Measurements from ENCODE around the gene TFPI.
A peak's percentile ranks its signal among the peaks of the same experiment; 100 is the strongest.

TFPI gene

DNA sequence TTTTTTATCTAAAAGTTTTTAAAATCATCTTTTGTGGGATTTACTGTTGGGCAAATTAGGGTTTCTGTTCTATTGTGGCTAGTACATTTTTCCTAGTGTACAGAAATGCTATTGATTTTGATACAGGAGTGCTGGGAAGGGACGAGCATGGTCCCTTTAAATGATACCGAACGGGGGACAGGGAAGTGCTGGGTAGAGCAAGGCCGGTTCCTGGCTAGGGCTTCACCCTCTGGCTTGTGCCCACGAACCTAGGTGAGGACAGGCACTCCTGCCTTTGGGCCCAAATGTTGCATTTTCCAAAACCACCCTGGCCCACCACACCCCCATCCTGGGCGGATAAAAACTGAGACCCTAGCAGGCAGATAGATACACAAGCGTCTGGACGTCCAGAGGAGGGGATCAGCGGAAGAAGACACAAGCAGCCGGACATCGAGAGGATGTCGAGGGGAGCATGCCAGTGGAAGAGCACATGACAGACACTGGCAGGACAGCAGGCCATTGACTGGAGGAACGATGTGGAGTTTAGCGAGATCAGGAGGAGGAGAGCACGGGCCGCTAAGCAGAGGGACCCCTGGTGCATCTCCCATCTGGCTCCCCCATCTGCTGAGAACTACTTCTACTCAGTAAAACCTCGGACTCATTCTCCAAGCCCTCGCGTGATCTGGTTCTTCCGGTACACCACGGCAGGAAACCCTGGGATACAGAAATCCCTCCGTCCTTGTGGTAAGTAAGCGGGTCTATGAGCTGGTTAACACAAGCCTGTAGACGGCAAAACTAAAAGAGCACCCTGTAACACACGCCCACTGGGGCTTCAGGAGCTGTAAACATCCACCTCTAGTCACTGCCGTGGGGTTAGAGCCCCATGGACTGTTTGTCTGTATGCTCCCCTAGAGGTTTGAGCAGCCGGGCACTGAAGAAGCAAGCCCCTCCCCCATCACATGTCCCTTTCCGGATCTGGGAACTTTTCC is 92.7 kb downstream of the TFPI start:
- DNase-seq (ENCODE audit: low spot score) = peak; percentile 7

DNA sequence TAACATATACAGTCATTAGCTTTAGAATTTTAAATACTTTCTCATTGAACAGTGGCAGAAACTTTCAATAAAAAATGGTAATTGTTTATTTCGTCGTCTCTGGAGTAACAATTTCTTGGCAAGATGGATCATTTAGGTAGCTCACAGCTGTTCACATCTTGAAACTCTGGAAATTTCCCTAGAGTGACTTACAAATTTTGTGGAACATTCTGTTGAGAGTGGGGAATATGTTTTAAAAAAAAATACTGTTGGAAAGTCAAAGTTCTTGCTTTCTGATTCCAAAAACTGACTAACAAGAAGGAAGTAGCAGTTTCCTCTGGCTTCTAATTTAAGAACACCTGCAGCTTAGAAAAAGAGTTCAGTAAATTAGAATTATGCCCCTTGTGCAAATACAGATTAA is 95.0 kb downstream of the TFPI start:
- DNase-seq (ENCODE audit: low spot score) = no peak

DNA sequence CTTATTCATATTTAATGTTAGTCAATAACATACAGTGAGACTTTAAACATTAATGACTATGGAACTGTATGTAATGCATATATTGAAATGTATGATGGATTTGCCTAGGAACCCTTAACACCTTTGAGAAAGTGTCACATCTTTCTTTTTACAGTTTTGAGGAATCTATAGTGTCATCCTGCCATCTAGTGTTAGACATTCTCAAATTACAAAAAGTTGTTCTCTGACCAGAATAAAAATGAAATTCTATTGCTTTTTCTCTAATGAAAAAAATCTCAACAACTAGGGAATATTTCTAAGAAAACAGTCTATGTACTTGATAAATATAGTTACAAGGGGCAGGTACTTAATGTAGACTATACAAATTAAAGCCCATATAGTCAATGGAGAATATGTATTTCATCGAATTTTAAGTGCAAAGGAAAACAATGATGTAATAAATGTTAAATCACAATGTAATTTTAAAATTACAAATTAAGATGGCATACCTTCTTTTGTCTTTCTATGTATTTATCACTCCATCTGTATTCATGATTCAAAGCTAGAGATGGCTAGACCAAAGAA is 101.1 kb downstream of the TFPI start:
- DNase-seq (ENCODE audit: low spot score) = peak; percentile 14

DNA sequence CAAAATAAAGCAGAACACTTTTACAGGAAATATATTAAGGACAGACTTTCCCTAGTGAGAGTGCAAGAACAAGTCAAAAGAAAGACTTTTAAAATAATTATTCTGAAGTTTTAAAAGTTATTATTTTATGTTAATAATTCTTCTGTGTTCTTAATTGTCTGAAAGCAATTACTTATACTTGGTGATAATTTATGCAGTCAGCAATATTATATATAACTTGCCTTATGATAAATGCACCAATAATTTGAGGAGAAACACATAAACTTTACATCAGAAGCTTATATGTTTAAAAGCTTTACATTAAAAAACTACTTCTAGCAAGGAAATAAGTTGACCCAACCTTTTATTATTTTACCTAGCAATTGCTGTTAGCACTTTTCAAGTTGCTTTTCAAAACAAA is 102.7 kb downstream of the TFPI start:
- DNase-seq (ENCODE audit: low spot score) = no peak

DNA sequence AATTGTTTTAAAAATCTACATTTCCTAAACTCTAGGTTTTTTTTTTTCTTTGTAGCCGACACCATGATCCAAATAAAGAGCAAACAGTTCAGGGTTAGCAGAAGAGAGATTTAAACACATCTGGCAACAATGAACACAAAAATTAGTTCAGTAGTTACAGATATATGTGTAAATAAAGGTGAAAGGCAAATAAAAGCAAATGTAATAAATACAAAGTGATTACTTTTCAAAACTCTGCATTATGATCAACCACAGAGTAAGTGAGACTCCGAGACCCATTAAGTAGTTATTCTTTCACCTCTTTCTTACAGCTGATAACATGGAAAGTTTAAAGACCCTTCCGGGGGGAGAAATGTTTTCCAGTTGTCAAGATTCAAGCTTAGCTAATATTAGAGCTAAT is 106.9 kb downstream of the TFPI start:
- no peak for DNase-seq (ENCODE audit: low spot score)

DNA sequence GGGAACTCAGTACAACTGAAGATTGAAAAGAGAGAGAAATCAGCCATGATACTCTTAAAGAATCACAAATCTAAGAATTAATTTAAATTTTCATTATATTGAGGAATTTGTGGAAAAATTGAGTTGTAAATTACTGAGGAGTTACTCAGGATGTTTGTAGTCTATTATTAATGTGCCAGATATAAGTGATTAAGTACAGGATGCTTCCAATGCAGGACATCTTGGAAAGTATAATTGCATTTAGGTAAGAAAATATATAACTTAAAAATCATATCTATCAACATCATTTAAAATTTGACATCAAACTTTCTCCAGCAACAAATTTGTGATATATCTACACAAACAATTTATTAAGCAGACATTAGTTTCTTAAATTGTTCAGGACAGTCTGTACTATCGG is 107.5 kb downstream of the TFPI start:
- DNase-seq (ENCODE audit: low spot score) = no peak

DNA sequence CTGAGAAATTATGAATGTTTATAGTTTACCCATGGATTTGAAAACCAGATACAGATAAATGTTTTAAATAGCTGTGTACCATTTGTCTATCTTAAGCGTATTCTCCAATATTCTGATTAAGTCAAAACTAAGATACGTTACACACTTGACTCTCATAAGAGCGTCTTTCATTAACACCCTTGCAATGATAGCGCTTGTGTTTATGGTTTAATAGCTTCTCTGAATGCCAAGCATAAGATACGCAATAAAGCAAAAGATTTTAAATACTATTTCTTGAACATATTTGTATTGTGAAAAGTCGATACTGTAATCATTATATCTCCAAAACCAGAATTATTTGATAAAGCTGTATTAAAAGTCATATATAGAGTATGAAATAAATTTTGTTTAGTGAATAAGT is 109.2 kb downstream of the TFPI start:
- DNase-seq (ENCODE audit: low spot score) = no peak

DNA sequence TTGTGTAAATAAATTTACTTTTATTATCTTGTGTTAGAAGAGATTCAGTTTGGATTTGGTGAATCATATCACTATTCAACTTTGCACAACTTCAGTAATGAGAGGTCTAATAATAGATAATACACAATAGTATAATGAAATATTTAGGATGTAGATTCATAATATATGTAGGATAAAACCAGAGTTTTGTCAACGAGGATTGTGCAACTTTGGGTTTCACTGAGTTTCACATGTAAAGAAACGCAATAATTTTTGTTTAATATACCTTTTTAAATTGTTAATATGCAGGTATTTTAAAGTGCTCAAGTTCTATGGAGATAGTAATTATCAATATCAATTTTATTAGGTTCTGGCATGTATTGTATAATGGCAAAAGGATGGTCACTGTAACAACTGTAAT is 111.5 kb downstream of the TFPI start:
- no peak for DNase-seq (ENCODE audit: low spot score)

DNA sequence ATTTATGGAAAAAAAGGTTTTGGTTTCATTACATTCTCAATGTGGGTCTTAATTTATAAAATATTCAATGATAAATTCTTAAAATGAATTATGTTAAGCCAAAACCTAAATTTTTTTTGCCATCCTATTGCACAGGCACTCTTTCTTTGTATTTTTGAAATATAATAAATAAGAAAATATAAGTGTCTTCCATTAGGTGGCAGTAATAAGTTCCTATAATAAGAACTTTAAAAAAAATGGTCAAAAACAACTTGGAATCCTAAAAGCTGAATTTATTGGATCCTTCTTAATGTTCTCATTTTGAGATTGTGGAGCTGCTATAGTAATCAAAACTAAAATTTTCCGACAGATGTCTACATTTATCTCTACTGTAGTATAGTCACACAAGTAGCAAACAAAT is 111.9 kb downstream of the TFPI start:
- no peak for DNase-seq (ENCODE audit: low spot score)

DNA sequence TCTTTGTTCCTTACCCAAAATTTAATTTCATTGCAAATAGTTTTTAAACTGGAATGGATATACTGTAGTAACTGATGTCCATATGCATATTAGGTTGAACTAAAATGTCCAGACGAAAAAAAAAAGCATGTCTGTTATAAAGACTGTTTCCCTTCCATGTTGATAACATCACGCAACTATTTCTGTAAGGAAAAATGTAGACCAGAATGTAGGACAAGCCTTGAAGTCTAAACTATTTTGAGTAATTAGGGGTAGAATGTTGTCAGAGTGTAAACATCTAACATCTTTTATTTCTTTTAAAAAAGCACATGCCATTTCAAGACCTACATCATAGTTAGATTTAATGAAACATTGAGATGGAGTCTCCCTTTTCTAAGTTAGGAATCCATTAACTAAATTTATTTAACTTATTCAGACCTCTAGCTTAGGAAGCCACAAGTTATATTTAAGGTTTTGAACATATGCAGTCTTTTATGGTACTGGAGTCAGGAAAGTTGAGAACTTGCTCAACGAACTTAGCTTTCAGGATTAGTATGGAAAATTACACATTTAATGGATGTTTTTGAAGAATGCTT is 114.0 kb downstream of the TFPI start:
- DNase-seq (ENCODE audit: low spot score) = no peak

DNA sequence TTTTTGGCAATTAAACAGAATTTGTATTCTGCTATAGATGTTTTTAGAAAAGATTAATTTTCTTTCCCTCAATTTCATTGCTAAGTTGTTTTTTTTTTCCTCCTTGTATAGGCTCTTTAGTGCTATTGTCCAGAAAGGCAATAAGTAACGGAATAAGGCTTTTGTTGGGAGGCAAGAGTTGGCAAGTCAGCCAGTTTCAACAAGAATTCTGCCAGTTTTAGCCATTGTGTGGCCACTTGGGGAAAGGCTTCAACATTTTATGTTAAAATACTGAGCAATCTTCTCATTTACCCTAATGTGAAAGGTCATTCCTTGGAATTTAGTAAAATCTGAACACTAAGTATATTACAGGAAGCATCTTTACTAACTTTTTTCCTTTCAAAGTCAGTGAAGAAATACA is 115.8 kb downstream of the TFPI start:
- no peak for DNase-seq (ENCODE audit: low spot score)

DNA sequence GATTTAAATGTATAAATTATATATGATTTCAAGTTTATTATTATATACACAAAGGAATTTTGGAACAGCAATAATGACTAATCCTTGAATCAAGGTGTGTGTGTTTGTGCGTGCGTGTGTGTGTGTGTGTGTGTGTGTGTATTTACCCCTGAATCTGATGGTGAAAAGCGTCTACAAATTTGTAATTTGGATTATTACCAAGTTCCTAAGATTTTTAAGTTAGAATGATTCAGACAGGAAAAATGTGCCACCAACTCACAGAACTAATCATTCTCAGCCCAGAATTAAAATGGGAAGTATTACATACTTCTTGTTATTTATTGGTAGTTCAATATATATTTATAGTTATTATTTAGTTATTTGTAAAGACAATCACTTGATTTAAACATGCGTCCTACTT is 118.5 kb downstream of the TFPI start:
- DNase-seq (ENCODE audit: low spot score) = no peak

DNA sequence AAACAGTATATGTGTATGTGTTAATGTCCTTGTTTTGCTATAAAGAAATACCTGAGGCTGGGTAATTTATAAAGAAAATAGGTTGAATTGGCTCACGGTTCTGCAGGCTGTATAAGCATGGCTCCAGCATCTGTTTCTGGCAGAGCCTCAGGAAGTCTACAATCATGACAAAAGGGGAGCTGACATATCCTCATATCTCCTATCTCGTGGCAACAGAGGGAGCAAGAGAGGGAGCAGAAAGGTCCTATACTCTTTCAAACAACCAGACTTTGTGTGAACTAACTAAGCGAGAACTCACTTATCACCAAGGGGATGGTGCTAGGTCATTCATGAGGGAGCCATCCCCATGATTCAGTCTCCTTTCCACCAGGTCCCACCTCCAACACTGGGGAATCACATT is 119.2 kb downstream of the TFPI start:
- no peak for DNase-seq (ENCODE audit: low spot score)

DNA sequence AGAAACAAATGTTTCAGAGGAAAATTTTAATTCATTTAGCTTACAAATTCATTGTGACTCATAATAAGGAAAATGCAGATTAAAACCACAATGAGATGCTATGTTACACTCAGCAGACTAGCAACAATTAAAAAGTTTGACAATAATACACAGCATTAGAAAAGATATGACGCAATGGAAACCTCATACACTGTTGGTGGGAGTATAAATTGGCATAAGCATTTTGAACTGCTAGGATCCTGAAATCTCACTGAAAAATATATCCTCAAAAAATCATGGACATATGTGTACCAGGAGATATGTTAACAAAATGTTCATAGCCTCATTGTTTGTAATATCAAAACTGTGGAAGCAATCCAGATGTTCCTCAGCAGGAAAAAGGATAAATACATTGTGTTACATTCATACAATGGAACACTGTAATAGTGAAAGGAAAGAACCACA is 119.9 kb downstream of the TFPI start:
- no peak for DNase-seq (ENCODE audit: low spot score)

DNA sequence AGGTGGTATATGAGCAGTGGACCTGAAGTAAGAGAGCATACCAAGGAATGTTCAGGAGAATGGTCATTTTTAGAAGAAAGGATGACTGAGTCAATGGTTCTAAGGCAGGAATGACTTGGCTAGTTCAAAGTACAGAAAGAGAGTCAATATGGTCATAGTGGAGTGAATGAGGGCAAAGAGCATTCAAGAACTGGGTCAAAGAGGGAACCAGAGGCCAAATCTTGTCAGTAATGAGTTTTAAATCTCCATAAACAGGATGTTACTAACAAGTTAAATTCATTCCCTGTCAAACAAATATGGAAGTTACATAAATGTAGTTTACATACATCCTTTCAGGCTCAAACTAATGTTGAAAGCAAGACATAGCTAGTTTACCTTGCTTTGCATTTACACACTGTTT is 122.3 kb downstream of the TFPI start:
- no peak for DNase-seq (ENCODE audit: low spot score)

DNA sequence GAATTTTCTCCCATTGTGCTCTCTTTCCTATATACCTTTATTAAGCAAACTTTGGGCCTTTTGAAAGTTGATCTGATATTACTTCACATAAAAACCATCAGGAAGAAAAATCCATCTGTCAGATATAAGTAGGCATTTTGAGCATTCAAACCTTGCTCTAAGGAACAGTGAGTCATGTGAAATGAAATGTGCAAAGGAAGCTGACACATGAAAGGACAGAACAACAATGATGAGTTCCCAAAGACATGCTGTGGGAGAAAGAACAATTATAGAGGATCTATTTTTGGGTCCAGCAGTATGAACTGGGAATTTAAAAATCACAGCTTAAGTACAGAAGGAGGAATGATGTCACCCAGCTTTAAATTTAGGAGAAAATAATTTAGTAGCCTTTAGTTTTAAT is 124.2 kb downstream of the TFPI start:
- no peak for DNase-seq (ENCODE audit: low spot score)

DNA sequence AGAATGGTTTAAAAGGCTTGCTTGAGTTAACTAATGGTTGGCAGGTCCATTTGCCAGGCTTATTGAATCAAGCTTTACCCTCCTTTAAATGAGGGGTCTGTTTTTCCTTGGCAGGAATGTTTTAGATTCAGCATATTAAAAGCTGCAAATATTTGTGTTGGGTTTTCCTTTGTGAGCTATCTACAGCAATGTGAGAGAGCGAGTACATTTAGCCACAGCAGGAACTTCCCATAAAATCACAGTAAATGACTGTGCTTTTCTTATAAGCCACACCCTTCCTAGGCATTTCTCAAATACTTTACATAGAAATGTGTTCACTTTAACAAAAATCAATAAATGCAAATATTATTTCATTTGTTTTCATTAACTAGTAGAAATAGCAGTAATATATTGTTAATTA is 130.1 kb downstream of the TFPI start:
- DNase-seq (ENCODE audit: low spot score) = no peak

DNA sequence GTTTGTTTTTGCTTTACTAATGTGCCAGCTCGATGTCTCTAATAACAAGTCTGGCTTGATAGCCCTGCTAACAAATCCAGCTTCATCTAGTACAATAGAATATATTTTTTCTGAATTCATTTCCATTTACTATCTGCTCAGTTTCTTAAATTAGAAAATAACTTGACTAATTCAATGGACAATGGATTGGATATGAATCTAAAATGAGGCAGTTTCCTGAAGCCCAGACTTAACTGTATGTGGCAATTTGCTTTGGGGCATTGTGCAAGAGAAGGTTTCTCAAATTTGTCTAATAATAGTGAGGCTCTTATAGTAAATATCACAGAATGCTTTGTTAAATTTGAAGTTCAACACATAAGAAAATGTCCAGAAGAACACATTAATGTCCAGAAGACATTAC is 132.0 kb downstream of the TFPI start:
- DNase-seq (ENCODE audit: low spot score) = no peak

DNA sequence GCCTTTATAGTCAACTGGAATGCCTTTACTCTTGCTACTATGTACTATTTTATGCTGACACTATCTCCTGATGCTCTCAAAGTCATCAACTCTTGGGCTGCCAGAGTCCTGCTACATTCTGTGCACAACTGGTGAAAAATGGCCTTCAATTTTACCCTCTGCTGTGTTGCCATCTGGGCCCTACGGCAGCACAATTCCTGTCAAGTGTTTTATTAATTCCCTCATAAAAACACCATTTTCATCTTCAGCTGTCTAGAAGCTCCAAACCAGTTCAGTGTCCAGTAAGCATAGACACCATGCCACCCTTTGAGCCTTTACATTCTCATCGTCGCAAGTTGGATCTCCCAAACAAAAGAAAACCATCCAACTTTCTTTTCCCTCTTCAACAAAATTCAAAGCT is 132.7 kb downstream of the TFPI start:
- DNase-seq (ENCODE audit: low spot score) = no peak

DNA sequence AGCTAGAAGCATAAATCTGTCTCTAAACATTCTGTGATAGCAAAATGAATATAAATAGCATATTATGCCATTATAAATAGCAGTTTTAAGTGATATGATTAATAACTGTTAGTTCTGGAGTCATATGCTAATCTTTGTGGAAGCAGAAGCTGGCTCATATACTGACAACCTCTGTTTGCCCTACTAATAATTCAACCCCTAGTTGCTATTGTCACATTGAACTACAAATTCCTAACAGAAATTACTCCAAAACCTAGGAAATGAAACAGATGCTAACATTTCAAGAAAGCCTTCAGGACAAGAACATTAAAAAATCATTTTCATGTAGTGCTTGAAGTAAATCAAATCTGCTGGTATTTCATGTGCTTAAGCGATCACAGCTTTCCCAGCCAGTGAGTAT is 134.4 kb downstream of the TFPI start:
- DNase-seq (ENCODE audit: low spot score) = no peak

DNA sequence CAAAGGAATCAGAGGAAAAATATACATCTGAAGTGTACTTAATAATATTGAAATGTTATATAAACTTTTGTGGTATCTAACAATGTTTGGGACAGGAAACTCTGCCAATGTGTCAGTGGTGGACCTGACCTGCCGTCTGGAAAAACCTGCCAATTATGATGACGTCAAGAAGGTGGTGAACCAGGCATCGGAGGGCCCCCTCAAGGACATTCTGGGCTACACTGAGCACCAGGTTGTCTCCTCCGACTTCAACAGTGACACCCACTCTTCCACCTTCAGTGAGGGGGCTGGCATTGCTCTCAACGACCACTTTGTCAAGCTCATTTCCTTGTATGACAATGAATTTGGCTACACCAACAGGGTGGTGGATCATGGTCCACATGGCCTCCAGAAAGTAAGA is 138.8 kb downstream of the TFPI start:
- DNase-seq (ENCODE audit: low spot score) = no peak
